SK-MEL-5 (cell line): ENCODE measurements around the gene AP5Z1. TPM values are rescaled to one million over a fixed set of nuclear protein-coding genes. Genes with fewer than 3 reads are reported as not detected.
A peak's percentile ranks its signal among the peaks of the same experiment; 100 is the strongest.

ENCODE experiments used
- DNase-seq: peaks from one replicate; pipeline ENCODE4 v3.0.0-alpha.2; 2016; ENCODE audit warnings: low read depth, low spot score
- in situ Hi-C: cut with HindIII; loops from 2 replicates; pipeline ENCODE4 v1.10.0; 2016; ENCODE audit warnings: low sequenced_read_pairs, high pct_unique_total_duplicates, low pct_unique_long_range_greater_than_20kb
- total RNA-seq: library from RNA; depleted of rRNA; stranded (reverse); fragments of >200 nt; shearing (Covaris generic); gene quantifications from 2 replicates; pipeline ENCODE4 v1.2.3, GENCODE V29; 2014

Gene AP5Z1
- total RNA-seq, 1 experiment from 2014 or later = 80.4 TPM

GRCh38 chr7:4781366-4782069, 6.1 kb downstream of the AP5Z1 start:
- in situ Hi-C loops = no loop called here
- DNase-seq = no peak

DNA sequence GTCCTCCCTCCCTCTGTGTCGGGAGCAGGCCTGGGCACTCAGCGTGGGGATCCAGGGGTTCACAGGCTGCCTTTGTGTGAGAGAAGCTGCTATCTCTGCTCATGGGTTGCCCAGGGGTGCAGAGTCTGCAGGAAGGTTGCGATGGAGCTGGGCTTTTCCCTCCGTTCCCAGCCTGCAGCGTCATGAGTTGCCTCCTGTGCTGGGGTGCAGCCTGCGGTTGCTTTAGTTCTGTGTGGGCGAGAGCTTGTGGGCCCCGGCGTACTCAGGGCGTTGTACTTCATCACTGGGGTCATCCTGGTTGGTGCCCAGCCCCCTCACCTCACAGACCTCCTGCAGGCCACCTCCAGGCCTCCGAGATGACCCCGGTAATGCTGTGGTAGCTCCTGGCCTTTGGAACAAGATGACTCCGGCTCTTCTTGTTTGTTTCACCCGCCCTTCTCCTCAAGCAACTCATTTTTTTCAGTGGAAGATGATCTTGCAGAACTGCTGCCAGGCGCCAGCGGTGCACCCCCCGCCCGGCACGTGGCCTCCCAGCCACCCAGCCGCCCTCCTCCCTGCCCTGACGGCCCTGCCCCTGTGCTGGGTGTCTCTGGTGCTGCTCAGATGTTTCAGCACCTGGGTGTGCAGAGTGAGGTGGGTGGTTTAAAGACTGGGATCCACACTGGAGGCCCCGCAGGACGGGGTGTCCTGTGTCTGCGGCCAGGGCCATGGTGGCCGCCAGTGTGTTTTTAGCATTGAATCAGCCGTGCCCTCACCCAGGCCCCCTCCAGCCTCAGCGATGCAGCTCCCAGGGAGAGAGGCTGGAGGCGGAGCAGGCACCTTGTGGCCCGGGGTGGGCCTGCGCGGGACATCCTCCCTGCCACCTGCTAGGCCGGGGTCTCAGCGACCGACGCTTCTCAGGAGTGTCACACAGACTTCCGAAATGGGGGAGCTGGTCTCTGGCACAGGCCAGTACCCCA, 7.2 kb downstream of the AP5Z1 start:
- in situ Hi-C loops = no loop called here
- DNase-seq = no peak

GRCh38 chr7:4783292-4783652, 7.8 kb downstream of the AP5Z1 start:
- in situ Hi-C loops = no loop called here
- no peak for DNase-seq

- DNase-seq = no peak
- in situ Hi-C loops = no loop called here
Measured at GRCh38 chr7:4783762-4784351, 8.4 kb downstream of the AP5Z1 start.

DNA sequence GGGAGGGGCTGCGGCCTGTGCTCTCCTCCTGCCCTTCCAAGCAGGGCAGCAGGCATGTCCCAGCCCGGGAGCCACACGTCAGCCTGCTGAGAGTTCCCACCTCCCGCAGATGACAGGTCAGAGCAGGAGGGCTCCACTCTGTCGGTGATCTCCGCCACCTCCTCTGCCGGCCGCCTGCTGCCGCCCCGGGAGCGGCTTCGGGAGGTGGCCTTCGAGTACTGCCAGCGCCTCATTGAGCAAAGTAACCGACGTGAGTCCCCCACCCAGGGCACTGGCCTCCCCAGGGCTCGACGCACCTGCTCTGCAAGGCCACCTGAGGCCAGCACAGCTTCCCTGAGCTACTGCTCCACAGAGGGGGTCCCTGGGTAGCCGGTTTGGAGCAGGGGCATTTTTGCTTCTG, 9.4 kb downstream of the AP5Z1 start:
- DNase-seq = no peak
- in situ Hi-C loops = no loop called here

DNA sequence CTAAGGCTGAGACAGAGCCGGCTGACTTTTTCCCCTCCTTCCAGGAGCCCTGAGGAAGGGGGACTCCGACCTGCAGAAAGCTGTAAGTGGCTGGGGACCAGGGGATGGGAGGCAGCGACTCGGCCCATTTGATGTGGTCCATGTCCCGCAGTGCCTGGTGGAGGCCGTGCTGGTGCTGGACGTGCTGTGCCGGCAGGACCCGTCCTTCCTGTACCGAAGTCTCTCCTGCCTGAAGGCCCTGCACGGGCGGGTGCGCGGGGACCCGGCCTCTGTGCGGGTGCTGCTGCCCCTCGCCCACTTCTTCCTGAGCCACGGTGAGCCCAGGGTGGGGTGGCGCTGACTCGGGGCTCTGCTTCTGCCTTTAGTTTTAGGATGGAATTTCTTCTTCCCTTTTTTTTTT, 9.9 kb downstream of the AP5Z1 start:
- no peak for DNase-seq
- in situ Hi-C loops = no loop called here

DNA sequence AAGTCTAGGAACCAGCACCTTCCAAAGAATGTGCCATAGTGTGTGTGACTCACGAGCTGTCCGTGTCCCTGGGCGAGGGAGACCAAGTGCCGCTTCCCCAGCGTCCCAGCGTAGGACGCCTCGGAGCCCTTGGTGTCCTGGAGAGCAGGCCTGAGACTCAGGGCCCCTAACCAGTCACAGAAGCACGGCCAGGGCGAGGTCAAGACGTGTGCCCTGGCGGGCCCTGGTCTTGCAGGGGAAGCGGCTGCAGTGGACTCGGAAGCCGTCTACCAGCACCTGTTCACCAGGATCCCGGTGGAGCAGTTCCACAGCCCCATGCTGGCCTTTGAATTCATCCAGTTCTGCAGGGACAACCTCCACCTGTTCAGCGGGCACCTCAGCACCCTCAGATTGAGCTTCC, 10.6 kb downstream of the AP5Z1 start:
- in situ Hi-C loops = no loop called here
- no peak for DNase-seq

DNA sequence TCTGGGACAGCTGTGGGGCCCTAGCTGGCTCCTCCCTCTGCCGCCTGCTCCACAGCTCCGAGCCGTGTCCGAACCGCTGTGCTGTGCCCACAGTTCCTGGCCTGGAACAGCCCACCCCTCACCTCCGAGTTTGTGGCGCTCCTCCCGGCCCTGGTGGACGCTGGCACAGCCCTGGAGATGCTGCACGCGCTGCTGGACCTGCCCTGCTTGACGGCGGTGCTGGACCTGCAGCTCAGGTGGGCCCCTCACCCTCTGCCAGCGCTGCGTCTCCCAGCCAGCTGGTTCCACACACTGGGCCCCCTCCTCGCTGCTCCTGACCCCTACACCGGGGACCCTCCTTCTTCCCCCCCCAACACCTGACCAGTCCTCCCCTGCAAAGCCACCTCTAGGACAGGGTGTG, 12.1 kb downstream of the AP5Z1 start:
- DNase-seq = no peak
- in situ Hi-C loops = no loop called here

DNA sequence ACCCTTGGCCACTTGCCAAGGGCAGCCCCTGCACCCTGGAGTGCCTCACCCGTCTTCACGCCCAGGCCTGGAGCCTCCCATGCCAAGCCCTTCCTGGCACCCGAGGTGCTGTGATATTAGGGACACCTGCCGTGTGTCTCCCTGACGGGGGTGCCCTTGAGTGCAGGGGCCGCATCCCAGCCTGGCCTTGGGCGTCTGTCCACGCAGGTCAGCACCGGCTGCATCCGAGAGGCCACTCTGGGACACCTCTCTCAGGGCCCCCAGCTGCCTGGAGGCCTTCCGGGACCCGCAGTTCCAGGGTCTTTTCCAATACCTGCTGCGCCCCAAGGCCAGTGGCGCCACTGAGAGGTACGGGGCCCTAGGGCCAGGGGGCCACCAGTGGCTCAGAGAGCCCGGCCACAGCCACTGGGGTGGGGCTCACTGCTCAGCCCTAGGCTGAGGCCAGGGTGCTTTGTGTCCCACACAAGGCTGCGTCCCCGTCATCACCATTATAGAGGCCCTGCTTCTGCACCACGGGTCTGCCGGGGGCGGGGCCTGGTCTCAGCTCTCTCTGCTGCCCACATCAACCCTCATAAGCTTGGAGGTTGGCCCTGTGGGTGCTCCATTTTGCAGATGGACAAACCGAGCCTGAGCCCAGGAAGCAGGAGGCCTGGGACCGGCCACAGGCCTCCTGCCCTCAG, 12.7 kb downstream of the AP5Z1 start:
- no peak for DNase-seq
- in situ Hi-C loops = no loop called here

DNA sequence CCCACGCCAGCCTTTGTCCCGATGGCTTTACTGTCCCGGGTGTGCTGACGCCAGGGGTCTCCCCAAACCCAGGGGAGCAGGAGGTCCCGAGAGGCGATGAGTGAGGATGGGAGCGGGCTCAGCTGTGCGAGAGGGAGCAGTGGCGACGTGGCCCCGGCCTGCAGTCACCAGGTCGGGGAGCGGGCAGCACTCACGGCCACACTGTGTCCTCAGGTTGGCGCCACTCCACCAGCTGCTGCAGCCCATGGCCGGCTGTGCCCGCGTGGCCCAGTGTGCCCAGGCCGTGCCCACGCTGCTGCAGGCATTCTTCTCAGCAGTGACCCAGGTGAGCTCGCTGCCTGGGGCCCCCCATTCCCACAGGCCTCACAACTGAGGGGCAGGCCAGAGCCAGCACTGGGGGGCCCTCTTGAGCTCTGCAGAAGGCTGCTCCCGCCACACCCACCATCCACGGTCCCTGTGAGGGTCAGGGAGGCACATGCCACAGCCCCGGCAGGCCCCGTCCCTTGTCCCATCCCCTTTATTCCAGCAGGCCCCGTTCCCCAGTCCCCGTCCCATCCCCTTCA, 13.3 kb downstream of the AP5Z1 start:
- no peak for DNase-seq
- in situ Hi-C loops = no loop called here

DNA sequence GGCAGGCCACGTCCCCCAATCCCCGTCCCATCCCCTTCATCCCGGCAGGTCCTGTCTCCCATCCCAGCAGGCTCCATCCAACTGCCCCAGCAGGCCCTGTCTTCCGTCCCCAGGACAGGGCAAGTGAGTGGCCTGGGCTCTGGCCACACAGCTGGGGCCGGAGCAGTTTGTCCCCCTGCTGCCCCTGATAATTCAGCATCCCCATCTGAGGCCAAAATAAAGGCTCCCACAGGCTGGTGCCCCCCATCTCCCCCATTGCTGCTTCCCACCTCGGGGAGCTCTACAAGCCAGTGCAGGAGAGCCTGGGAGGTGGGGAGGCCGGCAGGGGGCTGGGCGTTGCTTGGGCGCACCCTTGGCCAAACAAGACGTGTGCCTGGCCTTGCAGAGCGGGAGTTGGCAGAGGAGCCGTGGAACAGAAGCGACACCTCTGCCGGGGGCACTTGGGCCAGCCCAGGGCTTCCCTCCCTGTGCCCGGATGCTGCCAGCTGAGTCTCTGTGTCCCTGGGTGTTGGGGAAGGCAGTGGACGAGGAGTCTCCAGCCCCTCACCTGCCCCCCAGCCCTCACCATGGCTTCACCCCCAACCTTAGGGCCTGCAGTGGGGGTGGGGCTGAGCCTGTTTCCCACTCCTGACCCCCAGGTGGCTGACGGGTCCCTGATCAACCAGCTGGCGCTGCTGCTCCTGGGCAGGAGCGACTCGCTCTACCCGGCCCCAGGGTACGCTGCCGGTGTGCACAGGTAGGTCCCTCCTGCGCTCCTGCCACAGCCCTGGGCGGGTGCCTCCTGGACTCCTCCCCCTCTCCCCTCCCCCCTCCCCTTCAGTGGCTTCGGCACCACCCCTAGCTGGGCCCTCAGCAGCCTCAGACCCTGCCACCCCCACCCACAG, 14.0 kb downstream of the AP5Z1 start:
- in situ Hi-C loops = no loop called here
- DNase-seq = no peak

- DNase-seq = no peak
- in situ Hi-C loops = no loop called here
Measured at GRCh38 chr7:4790078-4790465, 14.6 kb downstream of the AP5Z1 start.

GRCh38 chr7:4790516-4790991, 15.1 kb downstream of the AP5Z1 start:
- in situ Hi-C loops = no loop called here
- DNase-seq = no peak

DNA sequence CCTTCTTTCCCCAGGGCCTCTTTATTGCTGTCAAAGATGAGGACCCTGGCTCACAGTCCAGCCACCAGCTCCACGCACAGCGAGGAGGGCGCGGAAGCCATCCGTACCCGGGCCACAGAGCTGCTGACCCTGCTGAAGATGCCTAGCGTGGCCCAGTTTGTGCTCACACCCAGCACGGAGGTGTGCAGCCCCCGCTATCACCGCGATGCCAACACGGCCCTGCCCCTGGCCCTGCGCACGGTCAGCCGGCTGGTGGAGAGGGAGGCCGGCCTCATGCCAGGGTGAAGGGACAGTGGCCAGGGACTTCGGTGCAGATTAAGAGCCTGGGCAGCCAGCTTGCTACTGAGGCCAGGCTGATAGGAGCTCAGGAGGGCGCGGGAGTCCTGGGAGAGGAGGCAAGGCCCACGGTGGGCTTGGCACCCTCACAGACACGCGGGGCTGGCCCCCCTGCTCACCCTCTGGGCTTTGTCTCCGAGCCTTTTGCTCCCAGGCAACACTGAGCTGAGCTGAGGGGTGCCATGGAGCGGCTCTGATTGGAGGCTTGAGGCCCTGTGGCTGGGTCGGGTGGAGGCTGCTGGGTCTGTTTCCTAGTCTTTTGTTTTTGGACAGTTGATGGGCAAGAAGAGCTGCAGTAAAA, 15.8 kb downstream of the AP5Z1 start:
- in situ Hi-C loops = no loop called here
- DNase-seq = no peak

DNA sequence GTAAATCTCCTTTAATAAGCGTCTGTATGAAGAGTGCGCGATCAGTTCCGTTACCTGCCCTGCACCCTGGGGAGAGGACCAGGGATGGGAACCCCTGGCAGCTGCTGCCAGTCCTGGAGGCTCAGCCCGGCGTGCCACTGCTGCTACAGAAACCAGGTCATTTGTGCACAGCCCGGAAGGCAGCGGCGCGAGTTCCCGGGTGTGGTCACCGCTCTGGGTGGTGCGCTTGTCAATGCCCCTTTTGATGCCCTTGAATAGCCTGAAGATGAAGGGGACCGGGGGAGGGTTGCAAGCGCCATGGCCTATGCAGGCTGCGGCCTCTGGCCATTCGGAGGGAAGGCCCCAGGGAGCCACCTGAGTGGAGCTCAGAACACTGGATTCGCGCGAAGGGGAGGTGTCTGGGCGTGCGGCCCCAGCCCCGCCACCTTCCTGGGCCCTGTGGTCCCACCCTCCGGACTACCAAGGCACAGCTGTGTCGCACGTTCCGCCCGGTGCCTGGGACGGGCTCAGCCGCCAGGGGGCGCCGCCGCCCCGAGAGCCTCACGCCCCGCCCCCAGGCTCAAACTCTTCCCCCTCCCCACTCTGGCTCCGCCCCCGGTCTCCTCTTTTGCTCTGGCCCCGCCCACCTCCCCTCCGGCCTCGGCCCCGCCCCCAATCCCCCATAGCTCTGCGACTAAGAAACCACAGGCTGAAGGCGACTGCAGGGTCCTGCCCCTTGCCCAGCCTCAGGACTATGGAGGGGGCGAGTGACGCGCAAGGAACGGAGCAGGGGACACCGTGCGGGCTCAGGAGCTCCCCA, 16.5 kb downstream of the AP5Z1 start:
- DNase-seq = peak; percentile 69
- in situ Hi-C loops = no loop called here
